ENCODE results near the gene CCL15.

- TF ChIP-seq GABPA (IDR thresholded peaks at IDR 0.05; ENCODE audit: low read depth, low read length) (no peak), GABPA (CRISPR knock-in tag; IDR thresholded peaks at IDR 0.05; ENCODE audit: low read depth) (no peak), RAD51 (IDR thresholded peaks at IDR 0.05; ENCODE audit: borderline replicate concordance) (no peak), E2F1 (CRISPR knock-in tag; IDR thresholded peaks at IDR 0.05) (no peak), PATZ1 (CRISPR knock-in tag; IDR thresholded peaks at IDR 0.05) (no peak), SALL2 (CRISPR knock-in tag; IDR thresholded peaks at IDR 0.05) (no peak), RFX5 (IDR thresholded peaks at IDR 0.05; ENCODE audit: low read depth, low read length) (no peak), ZNF451 (CRISPR knock-in tag; IDR thresholded peaks at IDR 0.05) (no peak), POLR2A (IDR thresholded peaks at IDR 0.05; ENCODE audit: insufficient read depth in 1 of 2, low read depth in 2 of 2, low read length in 2 of 2) (no peak), ZNF350 (CRISPR knock-in tag; IDR thresholded peaks at IDR 0.05; ENCODE audit: borderline replicate concordance, low read depth) (no peak), NR2C2 (CRISPR knock-in tag; IDR thresholded peaks at IDR 0.05; ENCODE audit: borderline replicate concordance) (no peak), HDAC1 (CRISPR knock-in tag; IDR thresholded peaks at IDR 0.05) (no peak), TCF7 (IDR thresholded peaks at IDR 0.05; ENCODE audit: low read depth) (no peak), PLRG1 (conservative IDR thresholded peaks at IDR 0.05) (no peak)
Measured at GRCh38 chr17:35965272-35965671, 36.1 kb downstream of the CCL15 start.
